GM12878 (cell line): Measurements from ENCODE around the gene LENEP. TPM values are rescaled to one million over a fixed set of nuclear protein-coding genes. Genes with fewer than 3 reads are reported as not detected.

Source experiments
- BCL11A ChIP-seq: IDR thresholded peaks from 2 replicates; pipeline ENCODE4 v1.6.1; 2011; ENCODE audit warnings: low read depth, low read length
- CBFB ChIP-seq: IDR thresholded peaks from 2 replicates; pipeline ENCODE4 v1.6.1; 2016; ENCODE audit warnings: antibody characterized with exemption, low read depth
- DPF2 ChIP-seq: fragments of 450-650 bp; IDR thresholded peaks from 2 replicates; pipeline ENCODE4 v1.6.1; 2017; ENCODE audit warnings: mild to moderate bottlenecking
- NFYB ChIP-seq: IDR thresholded peaks from 2 replicates; pipeline ENCODE4 v1.6.1; 2011; ENCODE audit warnings: low read depth, mild to moderate bottlenecking, low read length, improper control_type of control experiment, moderate library complexity; ENCODE audit not compliant: insufficient read depth
- NR2C1 ChIP-seq: fragments of 450-650 bp; IDR thresholded peaks from 2 replicates; pipeline ENCODE4 v1.6.1; 2017; ENCODE audit warnings: antibody characterized with exemption, mild to moderate bottlenecking, moderate library complexity
- RELA ChIP-seq: fragments of 450-650 bp; IDR thresholded peaks from 2 replicates; pipeline ENCODE4 v1.8.0; 2014; ENCODE audit warnings: borderline replicate concordance; ENCODE audit not compliant: partially characterized antibody
- SMAD5 ChIP-seq: IDR thresholded peaks from 2 replicates; pipeline ENCODE4 v1.6.1; 2016; ENCODE audit warnings: antibody characterized with exemption, low read depth
- SMARCA5 ChIP-seq: fragments of 450-650 bp; IDR thresholded peaks from 2 replicates; pipeline ENCODE4 v1.6.1; 2017; ENCODE audit warnings: mild to moderate bottlenecking
- SUZ12 ChIP-seq: fragments of 200-600 bp; sonication (generic); IDR thresholded peaks from one replicate; pipeline ENCODE4 v1.6.1; 2018; ENCODE audit warnings: antibody characterized with exemption, mild to moderate bottlenecking; ENCODE audit not compliant: unreplicated experiment
- polyA plus RNA-seq, 11 experiments: library from polyadenylated mRNA; depleted of rRNA in 4 of 11; unstranded in 6 of 11; stranded (reverse) in 5 of 11; fragments of >200 nt; fragmentation: Nextera tagmentation in 4 of 11; fragmentation: Illumina TruSeq in 1 of 11; extraction: Ambion mirVana in 4 of 11; extraction: Trizol in 1 of 11; gene quantifications; 1 replicate in 1 of 11; 2 replicates in 10 of 11; pipeline versions ENCODE4 v1.2.1 to v1.2.3, GENCODE V29; 2011 to 2016; ENCODE audit warnings: inconsistent platforms in 2 of 11, missing spikeins in 2 of 11, low read depth in 1 of 11
- total RNA-seq, 4 experiments: library from RNA; depleted of rRNA in 3 of 4; stranded (reverse); fragments of >200 nt in 3 of 4; fragmentation: Illumina TruSeq in 1 of 4; extraction: Trizol in 1 of 4; gene quantifications; 2 replicates each; pipeline versions ENCODE4 v1.2.1 to v1.2.3, GENCODE V29; 2013 to 2021
- TF ChIP-seq, protein P1 (sequence below): fragments of 150-350 bp; IDR thresholded peaks from 2 replicates; pipeline ENCODE4 v1.6.1; 2014; ENCODE audit warnings: mild to moderate bottlenecking, low read depth, low read length
- TF ChIP-seq, protein P2 (sequence below): IDR thresholded peaks from 2 replicates; pipeline ENCODE4 v1.6.1; 2011; ENCODE audit warnings: low read depth, mild to moderate bottlenecking, low read length, moderate library complexity, borderline replicate concordance; ENCODE audit errors: extremely low read depth
- TF ChIP-seq, protein P3 (sequence below): fragments of 450-650 bp; formaldehyde crosslinking; IDR thresholded peaks from 2 replicates; pipeline ENCODE4 v1.5.0; 2022; ENCODE audit warnings: mild to moderate bottlenecking, missing genetic modification characterization
- TF ChIP-seq, protein P4 (sequence below): fragments of 450-650 bp; formaldehyde crosslinking; IDR thresholded peaks from 2 replicates; pipeline ENCODE4 v1.4.0; 2020; ENCODE audit warnings: mild to moderate bottlenecking, moderate library complexity
- TF ChIP-seq, protein P5 (sequence below): fragments of 450-650 bp; IDR thresholded peaks from 2 replicates; pipeline ENCODE4 v1.6.1; 2017; ENCODE audit warnings: mild to moderate bottlenecking, low read depth, inconsistent platforms; ENCODE audit not compliant: poor library complexity, severe bottlenecking
- TF ChIP-seq, protein P6 (sequence below): fragments of 450-650 bp; IDR thresholded peaks from 2 replicates; pipeline ENCODE4 v1.6.1; 2014; ENCODE audit warnings: mild to moderate bottlenecking

LENEP gene
- total and polyA plus RNA-seq, 10 of the 15 experiments (the other 5 are each of a cell fraction or from before 2014, with no cell fraction given): 0.27 to 1.1 (median 0.64) TPM; not detected in 7

DNA sequence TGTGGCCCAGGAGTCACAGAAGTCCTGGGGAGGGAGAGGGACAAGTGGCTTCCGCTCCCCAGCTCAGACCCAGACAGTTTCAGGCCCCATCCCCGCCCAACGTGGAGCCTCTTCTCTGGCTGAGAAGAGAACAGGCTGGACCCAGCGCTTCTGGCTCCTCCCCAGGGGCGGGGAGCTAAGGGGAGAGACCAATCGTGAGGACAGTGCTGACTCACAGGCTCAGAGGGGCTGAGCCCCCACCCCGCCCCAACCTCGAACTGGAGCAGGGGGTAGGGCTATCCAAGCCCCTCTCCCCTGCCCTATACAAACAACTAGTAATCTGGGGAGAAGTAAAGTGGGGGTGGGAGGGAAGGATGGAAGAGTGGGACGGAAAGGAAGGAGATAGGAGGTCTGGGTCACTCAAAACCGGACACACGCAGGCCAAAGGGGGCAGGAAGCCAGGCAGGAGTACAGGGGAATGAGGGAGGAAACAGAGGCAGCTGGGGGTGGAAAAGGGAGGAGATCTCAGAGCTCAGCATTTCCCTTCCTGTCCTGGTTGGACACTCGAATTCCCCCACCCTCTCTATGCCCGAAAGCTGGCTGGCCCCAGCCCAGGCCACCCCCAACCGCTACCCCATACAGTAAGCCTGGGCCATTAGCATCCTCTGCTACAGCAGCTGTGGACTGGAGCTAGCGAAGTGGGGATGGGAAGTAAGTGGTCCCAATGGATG, 22.6 kb upstream of the LENEP start, which contains the start of gene SHC1 (continued):
- TF ChIP-seq, protein P1, sequence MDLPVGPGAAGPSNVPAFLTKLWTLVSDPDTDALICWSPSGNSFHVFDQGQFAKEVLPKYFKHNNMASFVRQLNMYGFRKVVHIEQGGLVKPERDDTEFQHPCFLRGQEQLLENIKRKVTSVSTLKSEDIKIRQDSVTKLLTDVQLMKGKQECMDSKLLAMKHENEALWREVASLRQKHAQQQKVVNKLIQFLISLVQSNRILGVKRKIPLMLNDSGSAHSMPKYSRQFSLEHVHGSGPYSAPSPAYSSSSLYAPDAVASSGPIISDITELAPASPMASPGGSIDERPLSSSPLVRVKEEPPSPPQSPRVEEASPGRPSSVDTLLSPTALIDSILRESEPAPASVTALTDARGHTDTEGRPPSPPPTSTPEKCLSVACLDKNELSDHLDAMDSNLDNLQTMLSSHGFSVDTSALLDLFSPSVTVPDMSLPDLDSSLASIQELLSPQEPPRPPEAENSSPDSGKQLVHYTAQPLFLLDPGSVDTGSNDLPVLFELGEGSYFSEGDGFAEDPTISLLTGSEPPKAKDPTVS: no peak
- TF ChIP-seq NR2C1: no peak
- TF ChIP-seq, protein P2, sequence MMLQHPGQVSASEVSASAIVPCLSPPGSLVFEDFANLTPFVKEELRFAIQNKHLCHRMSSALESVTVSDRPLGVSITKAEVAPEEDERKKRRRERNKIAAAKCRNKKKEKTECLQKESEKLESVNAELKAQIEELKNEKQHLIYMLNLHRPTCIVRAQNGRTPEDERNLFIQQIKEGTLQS: no peak
- TF ChIP-seq CBFB: no peak
- TF ChIP-seq, protein P3, sequence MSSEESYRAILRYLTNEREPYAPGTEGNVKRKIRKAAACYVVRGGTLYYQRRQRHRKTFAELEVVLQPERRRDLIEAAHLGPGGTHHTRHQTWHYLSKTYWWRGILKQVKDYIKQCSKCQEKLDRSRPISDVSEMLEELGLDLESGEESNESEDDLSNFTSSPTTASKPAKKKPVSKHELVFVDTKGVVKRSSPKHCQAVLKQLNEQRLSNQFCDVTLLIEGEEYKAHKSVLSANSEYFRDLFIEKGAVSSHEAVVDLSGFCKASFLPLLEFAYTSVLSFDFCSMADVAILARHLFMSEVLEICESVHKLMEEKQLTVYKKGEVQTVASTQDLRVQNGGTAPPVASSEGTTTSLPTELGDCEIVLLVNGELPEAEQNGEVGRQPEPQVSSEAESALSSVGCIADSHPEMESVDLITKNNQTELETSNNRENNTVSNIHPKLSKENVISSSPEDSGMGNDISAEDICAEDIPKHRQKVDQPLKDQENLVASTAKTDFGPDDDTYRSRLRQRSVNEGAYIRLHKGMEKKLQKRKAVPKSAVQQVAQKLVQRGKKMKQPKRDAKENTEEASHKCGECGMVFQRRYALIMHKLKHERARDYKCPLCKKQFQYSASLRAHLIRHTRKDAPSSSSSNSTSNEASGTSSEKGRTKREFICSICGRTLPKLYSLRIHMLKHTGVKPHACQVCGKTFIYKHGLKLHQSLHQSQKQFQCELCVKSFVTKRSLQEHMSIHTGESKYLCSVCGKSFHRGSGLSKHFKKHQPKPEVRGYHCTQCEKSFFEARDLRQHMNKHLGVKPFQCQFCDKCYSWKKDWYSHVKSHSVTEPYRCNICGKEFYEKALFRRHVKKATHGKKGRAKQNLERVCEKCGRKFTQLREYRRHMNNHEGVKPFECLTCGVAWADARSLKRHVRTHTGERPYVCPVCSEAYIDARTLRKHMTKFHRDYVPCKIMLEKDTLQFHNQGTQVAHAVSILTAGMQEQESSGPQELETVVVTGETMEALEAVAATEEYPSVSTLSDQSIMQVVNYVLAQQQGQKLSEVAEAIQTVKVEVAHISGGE (CRISPR knock-in tag): no peak
- TF ChIP-seq RELA: no peak
- TF ChIP-seq, protein P4, sequence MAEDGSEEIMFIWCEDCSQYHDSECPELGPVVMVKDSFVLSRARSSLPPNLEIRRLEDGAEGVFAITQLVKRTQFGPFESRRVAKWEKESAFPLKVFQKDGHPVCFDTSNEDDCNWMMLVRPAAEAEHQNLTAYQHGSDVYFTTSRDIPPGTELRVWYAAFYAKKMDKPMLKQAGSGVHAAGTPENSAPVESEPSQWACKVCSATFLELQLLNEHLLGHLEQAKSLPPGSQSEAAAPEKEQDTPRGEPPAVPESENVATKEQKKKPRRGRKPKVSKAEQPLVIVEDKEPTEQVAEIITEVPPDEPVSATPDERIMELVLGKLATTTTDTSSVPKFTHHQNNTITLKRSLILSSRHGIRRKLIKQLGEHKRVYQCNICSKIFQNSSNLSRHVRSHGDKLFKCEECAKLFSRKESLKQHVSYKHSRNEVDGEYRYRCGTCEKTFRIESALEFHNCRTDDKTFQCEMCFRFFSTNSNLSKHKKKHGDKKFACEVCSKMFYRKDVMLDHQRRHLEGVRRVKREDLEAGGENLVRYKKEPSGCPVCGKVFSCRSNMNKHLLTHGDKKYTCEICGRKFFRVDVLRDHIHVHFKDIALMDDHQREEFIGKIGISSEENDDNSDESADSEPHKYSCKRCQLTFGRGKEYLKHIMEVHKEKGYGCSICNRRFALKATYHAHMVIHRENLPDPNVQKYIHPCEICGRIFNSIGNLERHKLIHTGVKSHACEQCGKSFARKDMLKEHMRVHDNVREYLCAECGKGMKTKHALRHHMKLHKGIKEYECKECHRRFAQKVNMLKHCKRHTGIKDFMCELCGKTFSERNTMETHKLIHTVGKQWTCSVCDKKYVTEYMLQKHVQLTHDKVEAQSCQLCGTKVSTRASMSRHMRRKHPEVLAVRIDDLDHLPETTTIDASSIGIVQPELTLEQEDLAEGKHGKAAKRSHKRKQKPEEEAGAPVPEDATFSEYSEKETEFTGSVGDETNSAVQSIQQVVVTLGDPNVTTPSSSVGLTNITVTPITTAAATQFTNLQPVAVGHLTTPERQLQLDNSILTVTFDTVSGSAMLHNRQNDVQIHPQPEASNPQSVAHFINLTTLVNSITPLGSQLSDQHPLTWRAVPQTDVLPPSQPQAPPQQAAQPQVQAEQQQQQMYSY: no peak
- no peak for TF ChIP-seq SUZ12
- TF ChIP-seq SMARCA5: no peak
- TF ChIP-seq NFYB: peak; percentile 40; the same call in 1 of the 2 replicates
- TF ChIP-seq DPF2: no peak
- TF ChIP-seq BCL11A: no peak
- TF ChIP-seq, protein P5, sequence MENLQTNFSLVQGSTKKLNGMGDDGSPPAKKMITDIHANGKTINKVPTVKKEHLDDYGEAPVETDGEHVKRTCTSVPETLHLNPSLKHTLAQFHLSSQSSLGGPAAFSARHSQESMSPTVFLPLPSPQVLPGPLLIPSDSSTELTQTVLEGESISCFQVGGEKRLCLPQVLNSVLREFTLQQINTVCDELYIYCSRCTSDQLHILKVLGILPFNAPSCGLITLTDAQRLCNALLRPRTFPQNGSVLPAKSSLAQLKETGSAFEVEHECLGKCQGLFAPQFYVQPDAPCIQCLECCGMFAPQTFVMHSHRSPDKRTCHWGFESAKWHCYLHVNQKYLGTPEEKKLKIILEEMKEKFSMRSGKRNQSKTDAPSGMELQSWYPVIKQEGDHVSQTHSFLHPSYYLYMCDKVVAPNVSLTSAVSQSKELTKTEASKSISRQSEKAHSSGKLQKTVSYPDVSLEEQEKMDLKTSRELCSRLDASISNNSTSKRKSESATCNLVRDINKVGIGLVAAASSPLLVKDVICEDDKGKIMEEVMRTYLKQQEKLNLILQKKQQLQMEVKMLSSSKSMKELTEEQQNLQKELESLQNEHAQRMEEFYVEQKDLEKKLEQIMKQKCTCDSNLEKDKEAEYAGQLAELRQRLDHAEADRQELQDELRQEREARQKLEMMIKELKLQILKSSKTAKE: no peak
- TF ChIP-seq, protein P6, sequence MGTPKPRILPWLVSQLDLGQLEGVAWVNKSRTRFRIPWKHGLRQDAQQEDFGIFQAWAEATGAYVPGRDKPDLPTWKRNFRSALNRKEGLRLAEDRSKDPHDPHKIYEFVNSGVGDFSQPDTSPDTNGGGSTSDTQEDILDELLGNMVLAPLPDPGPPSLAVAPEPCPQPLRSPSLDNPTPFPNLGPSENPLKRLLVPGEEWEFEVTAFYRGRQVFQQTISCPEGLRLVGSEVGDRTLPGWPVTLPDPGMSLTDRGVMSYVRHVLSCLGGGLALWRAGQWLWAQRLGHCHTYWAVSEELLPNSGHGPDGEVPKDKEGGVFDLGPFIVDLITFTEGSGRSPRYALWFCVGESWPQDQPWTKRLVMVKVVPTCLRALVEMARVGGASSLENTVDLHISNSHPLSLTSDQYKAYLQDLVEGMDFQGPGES: no peak
- no peak for TF ChIP-seq SMAD5
